T-helper 1 cell treated with Interleukin-12 subunit alpha and Interleukin-12 subunit beta and Interleukin-4 antibody, amounts not matched to agents 30 ng/mL and 1 ng/mL, for 36 hours (primary cell): ENCODE measurements around the gene ENOSF1. TPM values are rescaled to one million over a fixed set of nuclear protein-coding genes. Genes with fewer than 3 reads are reported as not detected.
"Not testable (repeated sequence)": the region's sequence is repeated elsewhere in the genome, so short reads cannot be mapped to it uniquely, and the experiment has no call there.

Experiments used
- intact Hi-C: fragments of 100-400 bp; cut with micrococcal nuclease; formaldehyde crosslinking; loops from one replicate; pipeline ENCODE4 v1.15.1; 2024
- total RNA-seq: library from RNA; stranded (reverse); gene quantifications from 2 replicates; pipeline ENCODE4 v1.2.3, GENCODE V29; 2022

ENOSF1 gene
- 74.9 and 77.3 TPM in 2 replicates for total RNA-seq

GRCh38 chr18:712401-713134, at the start of gene ENOSF1:
Gene ENOSF1 (minus strand): TSS chr18:712630. CDS start chr18:712587, 43 bp downstream.
- intact Hi-C loops: loop anchor here (1.0 to 5.0 kb wide), 8 partner anchors 30 to 555 kb away; partner anchors contain the start of gene USP14

- intact Hi-C loops: not testable (repeated sequence)
These were observed 47.4 kb upstream of the ENOSF1 start for GRCh38 chr18:759864-760263.

- intact Hi-C loops: no loop called here
These were observed 43.1 kb upstream of the ENOSF1 start for GRCh38 chr18:755506-755905.

- intact Hi-C loops: loop anchor here (5.0 kb wide), 1 partner anchor 53 kb away; no protein-coding TSS in a partner anchor
These were observed 42.2 kb upstream of the ENOSF1 start for GRCh38 chr18:754656-755055.

- intact Hi-C loops: loop anchor here (5.0 kb wide), 1 partner anchor 57 kb away; no protein-coding TSS in a partner anchor
These were observed 38.0 kb upstream of the ENOSF1 start for GRCh38 chr18:750456-750855.

- intact Hi-C loops: no loop called here
These were observed 32.6 kb upstream of the ENOSF1 start for GRCh38 chr18:744832-745597.

- intact Hi-C loops: loop anchor here (1.0 kb wide), 5 partner anchors 30 to 118 kb away; partner anchors contain the start of gene ENOSF1
These were observed 29.6 kb upstream of the ENOSF1 start for GRCh38 chr18:741931-742512.

GRCh38 chr18:732371-732770, 19.9 kb upstream of the ENOSF1 start:
- intact Hi-C loops: no loop called here

GRCh38 chr18:731185-731584, 18.8 kb upstream of the ENOSF1 start:
- intact Hi-C loops: no loop called here

- intact Hi-C loops: no loop called here
These were observed 18.3 kb upstream of the ENOSF1 start for GRCh38 chr18:730692-731091.

- intact Hi-C loops: not testable (repeated sequence)
These were observed 17.7 kb upstream of the ENOSF1 start for GRCh38 chr18:730120-730519.

GRCh38 chr18:725646-726045, 13.2 kb upstream of the ENOSF1 start:
- intact Hi-C loops: no loop called here

- intact Hi-C loops: no loop called here
These were observed 11.2 kb upstream of the ENOSF1 start for GRCh38 chr18:723541-724080.

GRCh38 chr18:717003-717402, 4.6 kb upstream of the ENOSF1 start:
- intact Hi-C loops: no loop called here

GRCh38 chr18:715626-716025, 3.2 kb upstream of the ENOSF1 start:
- intact Hi-C loops: no loop called here

- intact Hi-C loops: loop anchor here (5.0 kb wide), 1 partner anchor 556 kb away; the partner anchor contains the start of gene USP14
These were observed 683 bp upstream of the ENOSF1 start for GRCh38 chr18:713135-713490.

GRCh38 chr18:711657-712400, 601 bp downstream of the ENOSF1 start:
- intact Hi-C loops: loop anchor here (1.0 to 5.0 kb wide), 11 partner anchors 9 to 555 kb away; partner anchors contain the start of genes THOC1 and USP14

GRCh38 chr18:711310-711656, 1.1 kb downstream of the ENOSF1 start:
- intact Hi-C loops: loop anchor here (1.0 to 5.0 kb wide), 4 partner anchors 8 to 554 kb away; partner anchors contain the start of genes THOC1 and USP14

GRCh38 chr18:710418-711300, 1.8 kb downstream of the ENOSF1 start:
- intact Hi-C loops: loop anchor here (1.0 to 5.0 kb wide), 4 partner anchors 7 to 553 kb away; partner anchors contain the start of genes THOC1 and USP14

GRCh38 chr18:709771-710170, 2.7 kb downstream of the ENOSF1 start:
- intact Hi-C loops: loop anchor here (5.0 kb wide), 1 partner anchor 552 kb away; the partner anchor contains the start of gene USP14
